Endothelial cell of hepatic sinusoid (primary cell): ENCODE measurements around the gene DDX55.
"Not testable (repeated sequence)": the region's sequence is repeated elsewhere in the genome, so short reads cannot be mapped to it uniquely, and the experiment has no call there.

Source experiments
- in situ Hi-C: cut with HindIII; loops from 2 replicates; pipeline ENCODE4 v1.10.0; 2017; ENCODE audit warnings: low sequenced_read_pairs

Gene DDX55, protein sequence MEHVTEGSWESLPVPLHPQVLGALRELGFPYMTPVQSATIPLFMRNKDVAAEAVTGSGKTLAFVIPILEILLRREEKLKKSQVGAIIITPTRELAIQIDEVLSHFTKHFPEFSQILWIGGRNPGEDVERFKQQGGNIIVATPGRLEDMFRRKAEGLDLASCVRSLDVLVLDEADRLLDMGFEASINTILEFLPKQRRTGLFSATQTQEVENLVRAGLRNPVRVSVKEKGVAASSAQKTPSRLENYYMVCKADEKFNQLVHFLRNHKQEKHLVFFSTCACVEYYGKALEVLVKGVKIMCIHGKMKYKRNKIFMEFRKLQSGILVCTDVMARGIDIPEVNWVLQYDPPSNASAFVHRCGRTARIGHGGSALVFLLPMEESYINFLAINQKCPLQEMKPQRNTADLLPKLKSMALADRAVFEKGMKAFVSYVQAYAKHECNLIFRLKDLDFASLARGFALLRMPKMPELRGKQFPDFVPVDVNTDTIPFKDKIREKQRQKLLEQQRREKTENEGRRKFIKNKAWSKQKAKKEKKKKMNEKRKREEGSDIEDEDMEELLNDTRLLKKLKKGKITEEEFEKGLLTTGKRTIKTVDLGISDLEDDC

DNA sequence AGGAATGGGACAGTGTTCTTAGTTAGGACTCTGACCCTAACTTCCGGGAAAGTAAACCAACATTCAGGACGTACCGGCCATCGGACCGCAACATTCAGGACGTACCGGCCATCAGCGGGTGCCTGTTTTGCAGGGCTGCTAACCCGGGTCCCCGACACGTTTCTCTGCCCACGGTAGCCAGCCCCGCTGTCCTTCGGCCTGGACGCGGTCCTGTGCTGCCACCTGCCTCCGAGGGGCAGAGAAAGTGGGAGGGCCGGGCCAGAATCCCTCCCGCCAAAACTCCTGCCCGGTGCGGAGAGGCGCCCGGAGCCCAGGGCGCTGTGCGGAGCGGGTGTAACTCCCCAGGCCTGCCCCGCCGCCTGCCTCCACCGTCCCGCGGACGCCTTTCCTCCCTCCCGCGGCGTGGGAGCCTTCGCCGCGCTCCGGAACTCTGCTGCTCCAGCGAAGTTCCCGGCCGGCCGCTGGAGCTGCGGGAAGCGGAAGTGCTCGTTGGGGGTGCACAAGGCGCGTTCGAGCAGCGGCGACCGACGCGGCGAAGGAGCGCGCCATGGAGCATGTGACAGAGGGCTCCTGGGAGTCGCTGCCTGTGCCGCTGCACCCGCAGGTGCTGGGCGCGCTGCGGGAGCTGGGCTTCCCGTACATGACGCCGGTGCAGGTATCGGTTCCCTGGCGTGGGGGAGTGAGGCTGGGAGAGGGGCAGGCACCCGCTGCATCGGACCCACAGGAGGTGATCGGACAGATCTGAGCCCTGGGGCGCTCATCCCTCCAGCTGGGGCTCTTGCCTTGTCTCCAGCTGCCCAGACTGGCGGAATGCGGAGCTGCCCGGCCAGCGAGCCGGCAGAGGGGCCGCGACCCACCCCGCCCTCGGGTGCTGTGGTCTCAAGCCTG lies at the start of gene DDX55:
Gene DDX55 (plus strand): TSS at position 498 of the 888 bp plus-strand sequence. CDS start 50 bp downstream, at position 548.
- in situ Hi-C loops = no loop called here

- in situ Hi-C loops = not testable (repeated sequence)
Observed at GRCh38 chr12:123554136-123554535, 47.8 kb upstream of the DDX55 start.

- in situ Hi-C loops = not testable (repeated sequence)
Observed at GRCh38 chr12:123554843-123555242, 47.1 kb upstream of the DDX55 start.

- in situ Hi-C loops = not testable (repeated sequence)
Observed at GRCh38 chr12:123558487-123558886, 43.4 kb upstream of the DDX55 start.

GRCh38 chr12:123559468-123559867 lies 42.4 kb upstream of the DDX55 start:
- in situ Hi-C loops = no loop called here

GRCh38 chr12:123571343-123571813 lies 30.5 kb upstream of the DDX55 start:
- in situ Hi-C loops = no loop called here

DNA sequence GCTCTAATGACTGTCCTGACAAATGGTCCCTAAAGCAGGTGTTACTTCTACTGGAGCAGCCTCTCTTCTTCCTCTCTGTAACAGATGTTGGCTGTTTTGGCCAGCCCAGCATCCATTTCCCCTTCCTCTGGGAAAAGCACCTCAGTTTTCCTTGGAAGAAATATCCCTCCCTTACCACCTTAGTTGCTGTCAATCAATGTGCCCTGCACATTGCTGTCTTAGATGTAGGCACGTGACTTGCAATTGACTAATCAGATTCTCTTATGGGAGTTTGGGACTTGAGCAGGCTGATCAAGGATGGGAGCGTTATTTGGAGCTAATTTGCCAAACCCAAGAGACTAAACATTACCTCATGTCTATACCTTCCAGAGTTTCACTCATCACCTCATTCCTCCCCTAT lies 29.5 kb upstream of the DDX55 start:
- in situ Hi-C loops = no loop called here

GRCh38 chr12:123573870-123574269 lies 28.0 kb upstream of the DDX55 start:
- in situ Hi-C loops = no loop called here

DNA sequence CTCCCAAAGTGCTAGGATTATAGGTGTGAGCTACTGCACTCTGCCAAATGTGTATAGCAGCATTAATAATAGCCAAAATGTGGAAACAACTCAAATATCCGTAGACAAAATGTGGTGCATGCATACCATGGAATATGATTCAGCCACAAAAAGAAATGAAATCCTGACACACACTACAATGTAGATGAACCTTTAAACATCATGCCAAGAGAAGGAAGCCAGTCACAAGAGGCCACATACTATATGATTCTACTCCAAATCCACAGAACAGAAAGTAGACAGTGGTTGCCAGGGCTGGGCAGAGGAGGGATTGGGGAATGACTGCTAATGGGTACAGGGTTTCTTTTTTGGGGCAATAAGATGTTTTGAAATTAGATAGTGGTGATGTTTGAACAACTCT lies 25.3 kb upstream of the DDX55 start:
- in situ Hi-C loops = no loop called here

DNA sequence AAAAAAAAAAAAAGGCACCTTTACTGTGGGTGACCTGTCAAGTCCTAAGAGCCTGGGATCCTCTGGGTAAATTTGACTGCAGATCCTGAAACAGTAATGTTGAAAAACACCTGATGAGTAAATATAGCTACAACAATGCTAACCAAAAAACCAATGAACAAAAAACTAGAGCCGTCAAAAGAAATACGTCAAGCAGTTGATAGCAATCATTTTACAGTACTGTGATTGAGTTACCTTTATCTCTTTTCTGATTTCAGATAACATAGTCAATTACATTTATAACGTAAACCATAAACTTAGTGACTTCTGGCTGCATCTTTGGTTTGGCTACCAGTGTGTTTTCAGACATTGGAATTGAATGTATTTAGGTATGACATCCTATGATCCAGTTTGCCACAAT lies 23.7 kb upstream of the DDX55 start:
- in situ Hi-C loops = no loop called here

GRCh38 chr12:123578829-123579228 lies 23.1 kb upstream of the DDX55 start:
- in situ Hi-C loops = not testable (repeated sequence)

GRCh38 chr12:123580772-123581171 lies 21.1 kb upstream of the DDX55 start:
- in situ Hi-C loops = no loop called here

DNA sequence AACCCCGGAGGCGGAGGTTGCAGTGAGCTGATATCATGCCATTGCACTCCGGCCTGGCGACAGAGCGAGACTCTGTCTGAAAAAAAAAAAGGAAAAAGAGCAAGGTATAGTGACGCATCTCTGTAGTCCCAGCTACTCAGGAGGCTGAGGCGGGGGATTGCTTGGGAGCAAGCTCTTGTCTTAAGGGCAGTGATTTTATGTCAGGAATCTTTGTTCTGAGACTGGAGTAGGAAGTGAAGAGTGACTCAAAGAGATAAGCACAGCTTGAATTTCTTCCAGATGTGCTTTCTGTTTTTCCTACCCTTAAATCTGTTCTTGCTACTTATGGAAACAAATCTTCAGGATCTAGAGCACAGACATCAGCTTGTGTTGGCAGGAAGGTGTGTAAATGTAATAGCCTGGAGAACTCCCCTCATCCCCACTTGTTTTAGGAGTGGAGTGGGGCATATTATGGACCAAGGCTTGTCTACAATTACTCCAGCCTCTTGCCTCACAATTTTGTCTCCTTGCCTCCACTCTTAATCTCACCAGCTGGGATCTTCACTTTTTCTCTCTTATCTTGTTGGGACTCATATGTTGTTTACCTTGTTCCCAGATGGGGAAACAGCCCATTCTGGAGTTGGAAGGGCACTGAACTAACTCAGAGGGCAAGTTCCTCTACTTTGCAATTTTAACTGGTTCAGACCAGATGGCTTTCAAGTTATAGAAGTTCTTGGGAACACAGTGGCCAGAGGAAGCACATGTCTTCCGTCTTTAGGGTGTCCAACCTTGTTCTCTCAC lies 10.0 kb upstream of the DDX55 start:
- in situ Hi-C loops = no loop called here

DNA sequence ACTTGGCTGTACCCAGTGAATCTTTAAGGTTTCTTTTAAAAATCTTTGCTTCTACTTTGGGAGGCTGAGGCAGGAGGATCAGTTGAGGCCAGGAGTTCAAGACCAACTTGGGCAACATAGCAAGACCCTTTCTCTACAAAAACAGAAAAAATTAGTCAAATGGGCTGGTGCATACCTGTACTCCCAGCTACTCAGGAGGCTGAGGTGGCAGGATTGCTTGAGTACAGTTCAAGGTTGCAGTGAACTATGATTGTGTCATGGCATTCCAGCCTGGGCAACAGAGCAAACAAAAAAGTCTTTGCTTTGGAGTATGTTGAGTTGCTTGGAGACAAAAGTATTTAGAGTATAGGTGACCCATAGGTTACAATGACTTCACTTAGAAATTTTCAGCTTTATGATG lies 6.2 kb upstream of the DDX55 start:
- in situ Hi-C loops = no loop called here

DNA sequence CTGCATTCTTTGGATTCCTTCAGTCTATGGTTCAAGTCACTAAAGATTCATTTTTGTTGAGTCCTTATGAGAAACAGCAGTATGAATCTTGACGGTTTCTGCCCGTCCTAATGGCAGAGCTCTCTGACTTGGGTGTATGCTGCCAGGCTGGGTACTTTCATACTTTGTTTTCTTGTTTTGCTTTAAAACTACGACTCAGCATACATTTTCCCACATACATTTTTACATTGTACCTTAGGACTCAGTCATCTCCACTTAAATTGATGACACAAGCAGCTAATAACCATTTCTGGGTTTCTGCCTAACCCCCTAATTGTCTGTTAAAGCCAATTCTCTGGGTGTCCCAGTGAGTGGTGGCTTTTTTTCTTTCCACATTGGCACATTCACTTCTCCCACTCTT lies 4.8 kb upstream of the DDX55 start:
- in situ Hi-C loops = no loop called here

GRCh38 chr12:123598522-123598921 lies 3.4 kb upstream of the DDX55 start:
- in situ Hi-C loops = no loop called here

DNA sequence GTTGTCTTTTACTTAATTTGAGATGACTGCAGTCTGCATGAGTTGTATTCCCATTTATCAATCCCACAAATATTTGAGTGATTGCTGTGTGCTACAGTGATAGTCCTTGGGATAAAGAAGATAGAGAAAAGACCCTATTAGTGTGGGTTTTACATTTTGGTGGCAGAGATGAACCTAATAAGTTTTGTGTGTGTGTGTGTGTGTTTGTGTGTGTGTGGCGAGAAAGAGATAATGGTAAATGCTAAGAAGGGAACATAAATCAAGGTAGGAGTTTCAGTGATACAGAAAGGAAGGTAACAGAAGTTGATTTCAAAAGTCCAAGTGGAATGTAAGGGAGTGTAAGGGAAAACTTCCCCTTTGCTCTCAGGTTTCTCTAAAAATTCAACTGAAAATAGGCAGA lies 2.6 kb upstream of the DDX55 start:
- in situ Hi-C loops = no loop called here

- in situ Hi-C loops = no loop called here
Observed at GRCh38 chr12:123599721-123600120, 2.2 kb upstream of the DDX55 start.

GRCh38 chr12:123602651-123603195 lies 824 bp downstream of the DDX55 start:
- in situ Hi-C loops = no loop called here

- in situ Hi-C loops = not testable (repeated sequence)
Observed at GRCh38 chr12:123603495-123603894, 1.6 kb downstream of the DDX55 start.
